DND-41 (cell line): ENCODE data around the gene ZGPAT.

Experiments
- ATAC-seq: fragments of 200-7000 bp; cut with Tn5 transposase; 3 replicates; pipeline ENCODE4 v1.9.1; 2021; ENCODE audit warnings: low read depth; ENCODE audit not compliant: insufficient read depth
- DNase-seq: peaks from one replicate; pipeline ENCODE4 v3.0.0-alpha.2; 2020
- H2AFZ ChIP-seq: 2 replicates; pipeline ENCODE4 v1.6.0; 2012; ENCODE audit warnings: low read depth, low read length
- H3K27ac ChIP-seq: 2 replicates; pipeline ENCODE4 v1.5.1; 2012; ENCODE audit warnings: low read length, inconsistent platforms
- H3K27me3 ChIP-seq: fragments of 200-600 bp; sonication (generic); 2 replicates; pipeline ENCODE4 v1.6.0; 2012; ENCODE audit warnings: low read length, mild to moderate bottlenecking, inconsistent platforms; ENCODE audit not compliant: insufficient read depth, poor library complexity
- H3K36me3 ChIP-seq: 2 replicates; pipeline ENCODE4 v1.5.1; 2012; ENCODE audit warnings: low read length, inconsistent platforms; ENCODE audit not compliant: insufficient read depth
- H3K4me1 ChIP-seq: 2 replicates; pipeline ENCODE4 v1.5.1; 2012; ENCODE audit warnings: mild to moderate bottlenecking, low read length; ENCODE audit not compliant: insufficient read depth
- H3K4me2 ChIP-seq: 2 replicates; pipeline ENCODE4 v1.6.0; 2012; ENCODE audit warnings: mild to moderate bottlenecking, moderate library complexity, low read length, inconsistent platforms; ENCODE audit not compliant: insufficient read depth
- H3K4me3 ChIP-seq, 2 experiments: fragments of 200-600 bp in 1 of 2; shearing (Covaris generic) in 1 of 2; 2 replicates each; pipeline ENCODE4 v1.5.1; 2012 to 2016; ENCODE audit warnings: inconsistent platforms in 2 of 2, low read length in 2 of 2, mild to moderate bottlenecking in 2 of 2, low read depth in 1 of 2, moderate library complexity in 1 of 2
- H3K79me2 ChIP-seq: 2 replicates; pipeline ENCODE4 v1.6.0; 2012; ENCODE audit warnings: low read length, inconsistent platforms; ENCODE audit not compliant: insufficient read depth
- H3K9ac ChIP-seq: 2 replicates; pipeline ENCODE4 v1.6.0; 2012; ENCODE audit warnings: low read depth, mild to moderate bottlenecking, inconsistent platforms, low read length, moderate library complexity
- H3K9me3 ChIP-seq: 2 replicates; pipeline ENCODE4 v1.5.1; 2012; ENCODE audit warnings: low read length, moderate library complexity, mild to moderate bottlenecking, inconsistent platforms; ENCODE audit not compliant: insufficient read depth, severe bottlenecking
- H4K20me1 ChIP-seq: 2 replicates; pipeline ENCODE4 v1.6.0; 2012; ENCODE audit warnings: low read length; ENCODE audit not compliant: insufficient read depth
- EZH2 ChIP-seq: IDR thresholded peaks from 3 replicates; pipeline ENCODE4 v1.6.1; 2012; ENCODE audit warnings: borderline replicate concordance, low read depth, mild to moderate bottlenecking, moderate library complexity, low read length, inconsistent platforms; ENCODE audit not compliant: severe bottlenecking
- TF ChIP-seq, protein P1 (sequence below): IDR thresholded peaks from 2 replicates; pipeline ENCODE4 v1.5.1; 2012; ENCODE audit warnings: borderline replicate concordance, low read length, moderate library complexity, mild to moderate bottlenecking; ENCODE audit not compliant: poor library complexity, severe bottlenecking; ENCODE audit errors: extremely low read depth

ZGPAT gene

DNA sequence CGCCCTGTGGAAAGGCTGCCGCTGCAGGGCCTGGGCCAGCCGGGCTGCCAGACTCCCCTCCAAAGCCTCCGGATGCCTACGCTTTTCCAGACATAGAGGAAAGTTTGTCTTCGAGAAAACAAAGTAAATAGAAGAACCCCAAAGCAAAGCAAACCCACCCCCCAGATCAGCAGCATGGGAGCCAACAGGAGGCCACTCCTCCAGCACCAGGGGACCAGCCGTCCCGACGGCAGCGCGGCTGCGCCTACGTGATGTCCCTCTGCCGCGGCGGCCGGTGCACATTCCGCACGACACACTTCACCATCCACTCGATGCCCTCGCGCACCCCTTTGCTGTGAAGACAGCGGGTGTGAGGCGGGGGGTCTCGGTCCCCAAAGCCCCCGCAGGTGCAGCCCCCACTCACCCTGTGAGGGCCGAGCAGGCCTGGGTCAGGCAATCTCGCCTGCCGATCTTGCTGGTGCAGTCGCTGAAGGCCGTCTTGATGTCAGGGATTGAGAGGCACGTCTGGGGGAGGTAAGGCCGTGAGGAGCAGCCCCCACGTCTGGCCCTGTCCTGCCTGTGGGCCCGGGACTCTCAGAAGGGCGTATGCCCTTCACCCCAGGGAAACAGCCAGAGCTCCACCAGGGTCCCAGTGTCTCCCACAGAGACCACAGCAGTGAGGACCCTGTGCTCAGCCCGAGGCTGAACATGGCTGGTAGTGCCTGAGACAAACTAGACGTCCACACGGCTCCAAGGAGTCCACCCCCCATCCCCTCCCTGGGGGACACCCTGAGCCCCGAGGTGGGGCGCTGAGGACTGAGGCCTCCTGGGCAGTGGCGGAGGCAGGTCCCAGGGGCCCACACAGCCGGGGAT is 7.4 kb upstream of the ZGPAT start:
- peaks cover 68% of the 10 kb centered on the region for H3K36me3 ChIP-seq
- H3K9ac ChIP-seq, result no peak overlapping the region
- H3K4me1 ChIP-seq, result peaks cover 3% of the 10 kb centered on the region; the same call in 1 of the 2 replicates
- TF ChIP-seq, protein P1, sequence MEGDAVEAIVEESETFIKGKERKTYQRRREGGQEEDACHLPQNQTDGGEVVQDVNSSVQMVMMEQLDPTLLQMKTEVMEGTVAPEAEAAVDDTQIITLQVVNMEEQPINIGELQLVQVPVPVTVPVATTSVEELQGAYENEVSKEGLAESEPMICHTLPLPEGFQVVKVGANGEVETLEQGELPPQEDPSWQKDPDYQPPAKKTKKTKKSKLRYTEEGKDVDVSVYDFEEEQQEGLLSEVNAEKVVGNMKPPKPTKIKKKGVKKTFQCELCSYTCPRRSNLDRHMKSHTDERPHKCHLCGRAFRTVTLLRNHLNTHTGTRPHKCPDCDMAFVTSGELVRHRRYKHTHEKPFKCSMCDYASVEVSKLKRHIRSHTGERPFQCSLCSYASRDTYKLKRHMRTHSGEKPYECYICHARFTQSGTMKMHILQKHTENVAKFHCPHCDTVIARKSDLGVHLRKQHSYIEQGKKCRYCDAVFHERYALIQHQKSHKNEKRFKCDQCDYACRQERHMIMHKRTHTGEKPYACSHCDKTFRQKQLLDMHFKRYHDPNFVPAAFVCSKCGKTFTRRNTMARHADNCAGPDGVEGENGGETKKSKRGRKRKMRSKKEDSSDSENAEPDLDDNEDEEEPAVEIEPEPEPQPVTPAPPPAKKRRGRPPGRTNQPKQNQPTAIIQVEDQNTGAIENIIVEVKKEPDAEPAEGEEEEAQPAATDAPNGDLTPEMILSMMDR, result no peak
- no peak for TF ChIP-seq EZH2
- no peak overlapping the region for H2AFZ ChIP-seq
- DNase-seq (no peak), ATAC-seq (no peak)
- peaks cover 70% of the 10 kb centered on the region for H4K20me1 ChIP-seq
- H3K9me3 ChIP-seq, result no peaks in the 10 kb centered on the region
- H3K27me3 ChIP-seq, result no peaks in the 10 kb centered on the region
- H3K4me3 ChIP-seq, result no peak overlapping the region
- H3K4me2 ChIP-seq, result no peak overlapping the region
- H3K27ac ChIP-seq, result no peak overlapping the region
- H3K79me2 ChIP-seq, result peaks cover 9% of the 10 kb centered on the region

DNA sequence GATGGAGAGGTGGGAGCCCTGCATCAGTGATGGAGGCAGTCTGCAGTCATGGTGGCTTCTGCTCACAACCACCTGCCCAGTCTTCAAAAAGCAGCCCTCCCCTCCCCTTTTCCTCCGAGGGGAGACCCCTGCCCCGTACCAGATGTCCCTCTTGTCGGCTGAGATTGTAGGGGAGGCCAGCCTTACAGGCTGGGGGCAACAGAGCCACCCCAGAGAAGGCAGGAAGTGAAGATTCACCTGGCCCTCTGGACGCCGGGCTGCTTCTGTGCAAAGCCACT is 6.8 kb upstream of the ZGPAT start:
- H2AFZ ChIP-seq, result no peak overlapping the region
- no peaks in the 10 kb centered on the region for H3K27me3 ChIP-seq
- H3K36me3 ChIP-seq, result peaks cover 68% of the 10 kb centered on the region
- H3K4me2 ChIP-seq, result no peak overlapping the region
- H3K79me2 ChIP-seq, result peaks cover 15% of the 10 kb centered on the region
- no peak for ATAC-seq
- H3K4me1 ChIP-seq, result peaks cover 9% of the 10 kb centered on the region
- no peak for TF ChIP-seq EZH2
- TF ChIP-seq, protein P1, result no peak
- no peak overlapping the region for H3K4me3 ChIP-seq
- no peak overlapping the region for H3K9ac ChIP-seq
- no peak for DNase-seq
- no peak overlapping the region for H3K27ac ChIP-seq
- no peaks in the 10 kb centered on the region for H3K9me3 ChIP-seq
- H4K20me1 ChIP-seq, result peaks cover 73% of the 10 kb centered on the region

DNA sequence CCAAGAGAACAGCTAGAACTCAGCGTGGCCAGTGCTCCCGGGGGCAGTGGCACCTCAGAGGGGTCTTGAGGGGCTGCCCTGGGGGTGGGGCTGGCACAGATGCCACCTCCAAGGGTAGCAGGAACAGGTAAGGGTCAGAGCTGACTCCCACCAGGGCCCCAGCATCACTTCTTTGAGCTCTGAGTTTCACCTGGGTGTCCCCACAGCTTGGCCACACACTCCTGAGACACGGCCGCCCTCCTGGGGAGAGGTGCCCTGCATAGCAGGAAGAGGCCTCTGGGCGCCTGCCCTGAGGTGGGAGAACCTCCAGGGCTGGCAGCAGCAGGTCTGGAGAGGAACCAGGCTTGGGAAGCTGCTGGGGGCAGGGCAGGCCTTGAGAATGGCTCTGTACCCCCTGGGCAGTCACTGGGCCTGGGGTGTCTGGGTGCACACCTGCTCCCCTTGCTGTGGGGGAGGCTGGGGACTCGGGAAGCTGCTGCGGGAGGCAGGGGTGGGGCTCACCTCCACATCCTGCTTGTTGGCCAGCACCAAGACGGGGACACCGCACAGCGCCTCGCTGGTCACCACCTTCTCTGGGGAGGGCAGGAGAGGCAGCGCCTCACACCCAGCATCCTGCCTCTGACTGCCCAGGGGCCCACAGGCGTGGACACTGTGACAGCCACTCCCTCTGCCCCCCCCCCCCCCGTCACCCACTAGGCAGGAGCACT is 6.4 kb upstream of the ZGPAT start:
- no peaks in the 10 kb centered on the region for H3K27me3 ChIP-seq
- H3K4me2 ChIP-seq, result no peak overlapping the region
- H4K20me1 ChIP-seq, result peaks cover 75% of the 10 kb centered on the region
- no peak overlapping the region for H3K9ac ChIP-seq
- DNase-seq (no peak), ATAC-seq (no peak)
- H3K4me1 ChIP-seq, result peaks cover 13% of the 10 kb centered on the region
- peaks cover 20% of the 10 kb centered on the region for H3K79me2 ChIP-seq
- peaks cover 70% of the 10 kb centered on the region for H3K36me3 ChIP-seq
- H3K9me3 ChIP-seq, result no peaks in the 10 kb centered on the region
- H2AFZ ChIP-seq, result no peak overlapping the region
- TF ChIP-seq, protein P1, result no peak
- TF ChIP-seq EZH2, result no peak
- no peak overlapping the region for H3K27ac ChIP-seq
- H3K4me3 ChIP-seq, result no peak overlapping the region
